Ectodermal cell (in vitro differentiated cells): ENCODE measurements around the gene N4BP2L2.

Experiments
- H3K27ac ChIP-seq: 2 replicates; pipeline ENCODE4 v1.7.0; 2013; ENCODE audit warnings: mild to moderate bottlenecking, low read depth, low read length; ENCODE audit not compliant: insufficient read depth, poor library complexity, severe bottlenecking
- H3K27me3 ChIP-seq: 2 replicates; pipeline ENCODE4 v1.7.0; 2013; ENCODE audit warnings: mild to moderate bottlenecking, low read length; ENCODE audit not compliant: insufficient read depth, control insufficient read depth, poor library complexity, severe bottlenecking
- H3K36me3 ChIP-seq: one replicate; pipeline ENCODE4 v1.7.0; 2013; ENCODE audit warnings: low read length; ENCODE audit not compliant: control insufficient read depth, insufficient read depth
- H3K4me1 ChIP-seq: one replicate; pipeline ENCODE4 v1.7.0; 2013; ENCODE audit warnings: low read length; ENCODE audit not compliant: control insufficient read depth, insufficient read depth
- H3K4me3 ChIP-seq: 2 replicates; pipeline ENCODE4 v1.7.0; 2013; ENCODE audit warnings: low read depth, low read length, control low read depth; ENCODE audit not compliant: insufficient read depth
- H3K9me3 ChIP-seq: 2 replicates; pipeline ENCODE4 v1.7.0; 2013; ENCODE audit warnings: mild to moderate bottlenecking, low read length, moderate library complexity; ENCODE audit not compliant: control insufficient read depth
- WGBS, 2 experiments: methylation state at CpG; one replicate each; pipeline ENCODE4 v1.1.7; 2013; ENCODE audit warnings: missing lambda C conversion rate in 2 of 2; 5-methylcytosine and 5-hydroxymethylcytosine counted together

The N4BP2L2 gene

DNA sequence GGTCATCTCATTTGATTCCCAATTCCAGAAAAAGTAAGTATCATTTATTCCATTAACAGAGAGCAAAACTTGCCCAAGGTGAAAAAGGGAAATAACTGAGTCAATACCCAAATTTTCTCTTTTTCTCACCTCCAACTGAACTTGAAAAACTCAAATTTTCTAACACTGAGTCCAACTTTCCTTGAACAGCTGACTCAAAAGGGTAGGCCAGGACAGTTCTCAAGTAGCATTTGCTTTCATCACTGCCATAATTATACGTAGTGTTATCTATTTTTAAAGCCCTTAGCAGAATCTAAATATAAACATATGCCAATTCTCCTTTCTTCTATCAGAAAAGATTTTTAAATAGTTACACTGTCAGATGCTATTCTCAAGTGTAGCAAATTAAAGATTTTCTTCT lies 3.5 kb downstream of the N4BP2L2 start:
- peaks cover 4% of the 10 kb centered on the region for H3K4me1 ChIP-seq
- peaks cover 10% of the 10 kb centered on the region for H3K36me3 ChIP-seq
- no peaks in the 10 kb centered on the region for H3K27me3 ChIP-seq
- H3K4me3 ChIP-seq, result no peak overlapping the region
- 100% methylated on average over 1 of the region's 1 CpG for whole genome bisulfite sequencing, 2 experiments
- no peaks in the 10 kb centered on the region for H3K9me3 ChIP-seq
- no peak overlapping the region for H3K27ac ChIP-seq

DNA sequence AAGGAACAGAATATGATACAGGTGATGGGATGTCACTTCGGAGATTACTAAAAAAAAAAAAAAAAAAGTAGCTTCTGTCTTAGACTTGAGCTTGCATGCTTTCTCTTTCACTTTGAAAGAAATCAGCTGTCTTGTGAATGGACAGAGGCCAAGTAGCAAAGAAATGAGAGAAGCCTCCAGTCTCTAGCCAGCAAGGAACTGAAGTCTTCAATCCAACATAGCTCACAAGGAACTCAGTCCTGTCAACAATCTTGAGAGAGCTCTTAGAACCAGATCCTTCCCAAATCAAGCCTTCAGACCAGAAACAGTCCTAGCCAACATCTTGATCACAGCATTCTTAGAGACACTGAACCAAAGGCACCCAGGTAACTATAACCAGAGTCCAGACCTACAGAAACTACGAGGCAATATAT lies 7.7 kb downstream of the N4BP2L2 start:
- Histone ChIP-seq H3K9me3 (no peaks in the 10 kb centered on the region), H3K27me3 (no peaks in the 10 kb centered on the region), H3K4me3 (no peak overlapping the region), H3K36me3 (peaks cover 6% of the 10 kb centered on the region), H3K27ac (no peak overlapping the region), H3K4me1 (no peaks in the 10 kb centered on the region)
- WGBS, 2 experiments, result 0 to 50% methylated on average over 1 to 2 of the region's 2 CpGs

DNA sequence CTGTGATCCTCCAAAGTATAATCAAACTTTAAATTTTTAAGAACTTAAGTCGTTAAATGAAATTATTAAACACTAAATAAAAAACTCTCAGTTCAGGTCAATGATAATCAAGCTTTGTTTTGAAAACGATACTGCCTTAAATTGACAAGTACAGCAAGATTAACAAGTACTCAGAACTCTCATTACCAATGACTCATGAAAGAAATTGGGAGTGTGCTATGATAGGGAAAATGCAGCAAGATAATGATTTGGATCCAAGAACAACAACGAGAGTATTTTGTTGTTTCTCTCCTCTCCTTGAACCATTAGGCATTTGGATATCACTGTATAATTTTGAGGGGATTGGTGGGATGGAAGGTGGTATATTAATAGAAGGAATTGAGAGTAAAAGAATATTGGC lies 10.2 kb downstream of the N4BP2L2 start:
- H3K36me3 ChIP-seq, result no peaks in the 10 kb centered on the region
- H3K27ac ChIP-seq, result no peak overlapping the region
- no peaks in the 10 kb centered on the region for H3K4me1 ChIP-seq
- H3K27me3 ChIP-seq, result no peaks in the 10 kb centered on the region
- 98 to 100% methylated on average over 3 of the region's 3 CpGs for WGBS, 2 experiments
- no peaks in the 10 kb centered on the region for H3K9me3 ChIP-seq
- H3K4me3 ChIP-seq, result no peak overlapping the region

DNA sequence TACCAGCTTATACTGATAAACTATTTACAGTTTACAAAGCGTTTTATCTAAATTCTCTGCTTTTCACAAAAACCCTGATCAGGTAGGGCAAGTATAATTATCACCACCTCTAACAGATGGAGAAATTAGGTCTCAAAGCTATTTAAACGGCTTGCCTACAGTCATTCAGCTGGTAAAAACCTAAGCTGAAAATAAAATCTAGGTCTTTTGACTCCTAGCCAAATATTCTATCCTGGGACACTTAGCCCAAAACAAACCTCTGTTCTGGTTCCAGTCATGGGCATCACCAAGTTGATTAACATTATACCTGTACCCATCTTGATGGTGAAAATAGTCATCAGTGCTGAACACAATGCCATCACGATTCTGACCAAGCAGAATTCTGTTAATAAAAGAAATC lies 11.4 kb downstream of the N4BP2L2 start:
- Histone ChIP-seq H3K27ac (no peak overlapping the region), H3K27me3 (no peaks in the 10 kb centered on the region), H3K9me3 (no peaks in the 10 kb centered on the region), H3K4me3 (no peak overlapping the region), H3K4me1 (no peaks in the 10 kb centered on the region), H3K36me3 (no peaks in the 10 kb centered on the region)
- WGBS, 2 experiments, result 92 to 96% methylated on average over 2 to 3 of the region's 3 CpGs

DNA sequence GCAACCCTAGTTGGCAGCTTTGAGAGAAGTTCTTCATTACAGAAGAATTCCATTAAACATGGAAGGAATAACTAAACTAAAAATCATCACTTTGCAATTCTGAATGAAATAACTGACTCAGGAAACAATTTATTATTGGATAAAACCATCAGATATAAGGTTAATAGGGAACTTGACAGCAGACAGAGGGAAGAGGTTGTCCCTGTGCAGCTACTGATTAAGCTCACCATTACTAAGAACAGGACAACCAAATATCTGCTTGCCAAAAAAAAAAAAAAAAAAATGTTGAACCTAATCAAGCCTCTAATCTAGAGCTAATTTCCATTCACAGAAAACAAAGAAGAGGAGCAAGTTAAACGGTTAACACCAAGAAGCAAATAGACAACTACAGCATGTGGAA lies 12.8 kb downstream of the N4BP2L2 start:
- no peaks in the 10 kb centered on the region for H3K36me3 ChIP-seq

DNA sequence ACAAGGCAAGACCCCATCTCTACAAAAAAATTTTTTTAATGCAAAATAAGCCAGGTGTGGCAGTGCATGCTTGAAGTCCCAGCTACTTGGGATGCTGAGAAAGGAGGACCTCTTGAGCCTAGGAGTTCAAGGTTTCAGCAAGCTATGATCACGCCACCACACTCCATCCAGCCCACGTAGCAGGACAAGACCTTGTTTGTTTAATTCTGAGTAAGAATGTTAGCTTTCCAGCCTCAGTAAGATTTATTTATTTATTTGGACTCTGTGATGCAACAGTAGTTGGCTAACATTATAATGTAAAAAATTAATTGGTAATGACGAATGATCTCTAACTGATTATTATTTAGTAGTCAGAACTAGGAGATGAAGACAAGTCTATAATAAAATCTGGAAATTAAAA lies 23.3 kb downstream of the N4BP2L2 start:
- 98 to 100% methylated on average over 2 of the region's 3 CpGs for WGBS, 2 experiments
- no peaks in the 10 kb centered on the region for H3K27me3 ChIP-seq
- no peak overlapping the region for H3K4me3 ChIP-seq
- H3K27ac ChIP-seq, result no peak overlapping the region
- no peaks in the 10 kb centered on the region for H3K4me1 ChIP-seq
- no peaks in the 10 kb centered on the region for H3K9me3 ChIP-seq
- peaks cover 9% of the 10 kb centered on the region for H3K36me3 ChIP-seq

More for the DNA sequence above, 12.8 kb downstream of the N4BP2L2 start:
- no peaks in the 10 kb centered on the region for H3K9me3 ChIP-seq
- no peak overlapping the region for H3K27ac ChIP-seq
- WGBS, 2 experiments, result 0% methylated on average over 1 of the region's 1 CpG; no CpG with 5 or more reads in 1 of the 2 experiments
- no peaks in the 10 kb centered on the region for H3K4me1 ChIP-seq
- H3K27me3 ChIP-seq, result no peaks in the 10 kb centered on the region
- no peak overlapping the region for H3K4me3 ChIP-seq

DNA sequence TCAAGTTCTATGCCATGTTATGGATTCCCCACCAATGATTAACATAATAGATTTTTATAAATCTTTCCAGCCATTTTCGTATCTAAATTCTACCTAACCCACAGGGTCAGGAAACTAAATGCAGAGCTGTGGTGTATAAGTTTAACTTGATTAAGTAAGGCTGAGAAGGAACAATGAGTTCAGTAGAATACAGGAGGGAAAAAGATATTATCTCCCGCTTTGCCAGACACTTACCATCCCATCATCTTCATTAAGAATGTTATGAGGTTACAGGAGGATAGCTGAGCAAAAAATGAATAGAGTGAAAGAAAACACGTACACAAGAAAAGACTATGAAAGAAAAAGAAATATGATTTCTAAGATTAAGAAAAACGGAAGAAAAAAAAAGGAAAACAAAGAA lies 27.1 kb downstream of the N4BP2L2 start:
- Histone ChIP-seq H3K4me3 (no peak overlapping the region), H3K4me1 (no peaks in the 10 kb centered on the region), H3K27ac (no peak overlapping the region), H3K36me3 (no peaks in the 10 kb centered on the region), H3K9me3 (no peaks in the 10 kb centered on the region), H3K27me3 (no peaks in the 10 kb centered on the region)
- WGBS, 2 experiments, result 84% methylated on average over 2 of the region's 4 CpGs; no CpG with 5 or more reads in 1 of the 2 experiments

DNA sequence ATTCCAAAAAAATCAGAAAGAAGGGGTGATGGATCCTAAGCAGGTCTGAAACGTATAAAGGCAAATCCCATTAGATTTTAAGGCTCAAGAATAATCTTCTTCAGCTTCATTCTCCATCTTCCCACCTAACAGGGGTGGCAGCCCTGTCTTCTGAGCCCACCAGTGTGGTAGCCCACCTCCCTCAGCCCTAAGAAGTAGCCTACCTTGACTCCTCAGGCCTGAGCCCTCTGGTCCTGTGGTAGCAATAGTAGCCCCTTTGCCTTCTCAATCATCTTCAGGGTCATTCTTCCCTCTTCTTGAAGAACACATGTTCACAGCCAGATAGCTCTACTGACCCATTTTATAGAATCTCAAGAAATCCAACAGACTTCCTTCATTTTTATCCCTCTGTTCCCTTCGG lies 33.7 kb downstream of the N4BP2L2 start:
- H3K27ac ChIP-seq, result no peak overlapping the region
- H3K27me3 ChIP-seq, result no peaks in the 10 kb centered on the region
- H3K36me3 ChIP-seq, result no peaks in the 10 kb centered on the region
- H3K4me1 ChIP-seq, result no peaks in the 10 kb centered on the region
- H3K9me3 ChIP-seq, result no peaks in the 10 kb centered on the region
- WGBS, 2 experiments, result 90 to 95% methylated on average over 2 of the region's 2 CpGs
- no peak overlapping the region for H3K4me3 ChIP-seq

DNA sequence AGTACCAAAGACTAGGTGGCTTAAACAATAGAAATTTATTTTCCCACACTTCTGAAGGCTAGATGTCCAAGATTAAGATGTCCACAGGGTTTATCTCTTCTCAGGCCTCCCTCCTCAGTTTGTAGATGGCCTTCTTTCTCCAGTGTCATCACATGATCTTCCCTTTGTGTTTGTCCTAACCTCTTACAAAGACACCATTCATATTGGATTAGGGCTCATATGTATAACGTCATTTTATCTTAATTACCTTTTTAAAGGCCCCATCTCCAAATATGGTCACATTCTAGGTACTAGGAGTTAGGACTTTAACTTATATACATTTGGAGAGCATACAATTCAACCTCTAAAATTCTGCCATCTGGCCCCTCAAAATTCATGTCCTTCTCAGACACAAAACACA lies 34.3 kb downstream of the N4BP2L2 start:
- Histone ChIP-seq H3K4me1 (no peaks in the 10 kb centered on the region), H3K9me3 (no peaks in the 10 kb centered on the region), H3K27ac (no peak overlapping the region), H3K27me3 (no peaks in the 10 kb centered on the region), H3K4me3 (no peak overlapping the region), H3K36me3 (no peaks in the 10 kb centered on the region)
- WGBS, 2 experiments, result 60 to 89% methylated on average over 1 of the region's 1 CpG

DNA sequence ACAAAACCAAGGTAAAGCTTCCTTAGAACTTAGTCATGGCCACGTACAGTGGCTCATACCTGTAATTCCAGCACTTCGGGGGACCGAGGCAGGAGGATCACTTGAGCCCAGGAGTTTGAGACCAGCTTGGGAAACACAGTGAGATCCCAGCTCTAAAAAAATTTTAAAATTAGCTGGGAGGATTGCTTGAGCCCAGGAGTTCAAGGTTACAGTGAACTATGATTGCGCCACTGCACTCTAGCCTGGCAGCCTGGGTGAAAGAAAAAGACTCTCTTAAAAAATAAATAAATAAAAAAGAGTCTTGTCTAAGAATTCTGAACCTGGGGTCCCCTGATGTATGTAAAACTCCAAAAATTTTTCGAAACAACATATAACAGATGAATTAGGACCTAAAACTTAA lies 34.9 kb downstream of the N4BP2L2 start:
- Histone ChIP-seq H3K9me3 (no peaks in the 10 kb centered on the region), H3K4me3 (no peak overlapping the region), H3K27me3 (no peaks in the 10 kb centered on the region), H3K36me3 (no peaks in the 10 kb centered on the region), H3K27ac (no peak overlapping the region), H3K4me1 (no peaks in the 10 kb centered on the region)
- WGBS, 2 experiments, result 95% methylated on average over 5 of the region's 5 CpGs

DNA sequence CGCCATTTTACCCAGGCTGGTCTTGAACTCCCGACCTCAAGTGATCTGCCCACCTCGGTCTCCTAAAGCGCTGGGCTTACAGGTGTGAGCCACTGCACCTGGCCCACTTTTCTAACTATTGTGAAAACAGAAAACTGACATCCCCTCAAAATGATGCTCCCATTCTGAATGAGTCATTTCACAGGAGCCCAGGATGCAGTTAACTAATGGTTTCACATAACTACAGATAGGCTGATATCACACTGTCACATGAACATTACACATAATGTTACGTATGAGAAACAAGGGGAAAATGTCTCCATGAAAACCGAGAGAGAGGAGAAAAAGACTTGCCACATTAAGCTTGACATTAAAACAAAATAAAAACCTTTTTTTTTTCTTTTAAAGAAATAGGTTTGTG lies 37.5 kb downstream of the N4BP2L2 start:
- no peaks in the 10 kb centered on the region for H3K27me3 ChIP-seq
- no peaks in the 10 kb centered on the region for H3K36me3 ChIP-seq
- 93 to 94% methylated on average over 5 to 6 of the region's 6 CpGs for WGBS, 2 experiments
- H3K4me3 ChIP-seq, result no peak overlapping the region
- no peak overlapping the region for H3K27ac ChIP-seq
- H3K4me1 ChIP-seq, result no peaks in the 10 kb centered on the region
- no peaks in the 10 kb centered on the region for H3K9me3 ChIP-seq
